Measurements from ENCODE around the gene MASP1. TPM values are rescaled to one million over a fixed set of nuclear protein-coding genes. Genes with fewer than 3 reads are reported as not detected.

The MASP1 gene
- total RNA-seq, 4 donors from 2014 or later = 3.8 to 9.9 (median 6.9) TPM

- ATAC-seq (ENCODE audit: low FRiP score) (no peak), DNase-seq (ENCODE audit: low spot score) (no peak)
- TF ChIP-seq CTCF (IDR thresholded peaks at IDR 0.05) = no peak
Measured at GRCh38 chr3:187257992-187258692, 33.4 kb downstream of the MASP1 start.

- no peak for ATAC-seq (ENCODE audit: low FRiP score)
- DNase-seq (ENCODE audit: low spot score) = no peak
- TF ChIP-seq CTCF (IDR thresholded peaks at IDR 0.05) = no peak
Measured at GRCh38 chr3:187257471-187257870, 34.1 kb downstream of the MASP1 start.

- no peak for DNase-seq (ENCODE audit: low spot score)
- ATAC-seq (ENCODE audit: low FRiP score) = no peak
- no peak for TF ChIP-seq CTCF (IDR thresholded peaks at IDR 0.05)
Measured at GRCh38 chr3:187256051-187256616, 35.4 kb downstream of the MASP1 start.

- ATAC-seq (ENCODE audit: low FRiP score) (no peak), DNase-seq (ENCODE audit: low spot score) (no peak)
- no peak for TF ChIP-seq CTCF (IDR thresholded peaks at IDR 0.05)
Measured at GRCh38 chr3:187255314-187255713, 36.2 kb downstream of the MASP1 start.

GRCh38 chr3:187252311-187252710 is 39.2 kb downstream of the MASP1 start:
- ATAC-seq (ENCODE audit: low FRiP score) (no peak), DNase-seq (ENCODE audit: low spot score) (no peak)
- TF ChIP-seq CTCF (IDR thresholded peaks at IDR 0.05) = no peak

- ATAC-seq (ENCODE audit: low FRiP score) = no peak
- no peak for TF ChIP-seq CTCF (IDR thresholded peaks at IDR 0.05)
- no peak for DNase-seq (ENCODE audit: low spot score)
Measured at GRCh38 chr3:187251599-187251998, 39.9 kb downstream of the MASP1 start.

GRCh38 chr3:187247398-187247797 is 44.1 kb downstream of the MASP1 start:
- no peak for TF ChIP-seq CTCF (IDR thresholded peaks at IDR 0.05)
- no peak for DNase-seq (ENCODE audit: low spot score)
- no peak for ATAC-seq (ENCODE audit: low FRiP score)

All from omental fat pad (tissue), 4 donors.